Ishikawa (cell line): ENCODE results near the gene CACNA1C.

ENCODE experiments used
- CEBPB ChIP-seq: IDR thresholded peaks from 2 replicates; pipeline ENCODE4 v1.6.1; 2012
- CREB1 ChIP-seq: IDR thresholded peaks from 2 replicates; pipeline ENCODE4 v1.6.1; 2012; ENCODE audit warnings: low read depth
- EGR1 ChIP-seq: IDR thresholded peaks from 2 replicates; pipeline ENCODE4 v1.6.1; 2012
- EP300 ChIP-seq: IDR thresholded peaks from 2 replicates; pipeline ENCODE4 v1.6.1; 2012; ENCODE audit warnings: borderline replicate concordance
- FOXM1 ChIP-seq: IDR thresholded peaks from 2 replicates; pipeline ENCODE4 v1.6.1; 2012; ENCODE audit warnings: low read depth, borderline replicate concordance
- NFIC ChIP-seq: IDR thresholded peaks from 2 replicates; pipeline ENCODE4 v1.6.1; 2012
- RAD21 ChIP-seq: IDR thresholded peaks from 2 replicates; pipeline ENCODE4 v1.6.1; 2012; ENCODE audit warnings: low read depth
- TAF1 ChIP-seq: IDR thresholded peaks from 2 replicates; pipeline ENCODE4 v1.6.1; 2012; ENCODE audit warnings: low read depth, mild to moderate bottlenecking
- TCF12 ChIP-seq: IDR thresholded peaks from 2 replicates; pipeline ENCODE4 v1.6.1; 2012; ENCODE audit warnings: low read depth
- TEAD4 ChIP-seq: IDR thresholded peaks from 2 replicates; pipeline ENCODE4 v1.6.1; 2012
- YY1 ChIP-seq: IDR thresholded peaks from 2 replicates; pipeline ENCODE4 v1.6.1; 2012; ENCODE audit warnings: low read depth
- ZBTB7A ChIP-seq: IDR thresholded peaks from 2 replicates; pipeline ENCODE4 v1.6.1; 2012; ENCODE audit warnings: low read depth
- TF ChIP-seq, protein P1 (sequence below): IDR thresholded peaks from 2 replicates; pipeline ENCODE4 v1.6.1; 2012
- TF ChIP-seq, protein P2 (sequence below): IDR thresholded peaks from 2 replicates; pipeline ENCODE4 v1.6.1; 2012; ENCODE audit warnings: low read depth, mild to moderate bottlenecking
- TF ChIP-seq, protein P3 (sequence below): IDR thresholded peaks from 2 replicates; pipeline ENCODE4 v1.6.1; 2012

CACNA1C gene

DNA sequence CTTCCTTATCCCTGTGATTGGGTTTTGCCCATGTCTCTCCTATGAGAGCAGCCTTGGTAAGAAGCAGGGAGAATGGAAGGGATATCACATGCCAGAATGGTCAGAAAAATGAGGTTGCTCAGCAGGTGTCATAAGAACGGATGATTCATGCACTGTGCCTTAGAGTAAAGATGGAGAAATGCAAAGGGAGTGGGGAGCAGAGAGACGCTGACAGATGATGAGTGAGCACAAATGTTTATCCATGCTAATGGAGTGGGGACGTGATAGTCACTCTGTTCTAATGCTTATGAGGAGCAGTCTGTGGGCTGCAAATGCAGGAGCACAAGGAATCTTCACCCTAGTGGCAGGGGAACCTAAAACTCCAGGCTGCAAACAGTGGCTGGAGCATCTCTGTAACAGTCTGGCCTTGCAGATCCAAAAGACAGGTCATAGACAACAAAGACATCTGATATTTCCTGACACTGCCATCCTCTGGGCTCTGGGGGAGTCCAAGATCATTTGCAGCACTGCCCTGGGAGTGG, 243.2 kb downstream of the CACNA1C start:
- TF ChIP-seq, protein P1, sequence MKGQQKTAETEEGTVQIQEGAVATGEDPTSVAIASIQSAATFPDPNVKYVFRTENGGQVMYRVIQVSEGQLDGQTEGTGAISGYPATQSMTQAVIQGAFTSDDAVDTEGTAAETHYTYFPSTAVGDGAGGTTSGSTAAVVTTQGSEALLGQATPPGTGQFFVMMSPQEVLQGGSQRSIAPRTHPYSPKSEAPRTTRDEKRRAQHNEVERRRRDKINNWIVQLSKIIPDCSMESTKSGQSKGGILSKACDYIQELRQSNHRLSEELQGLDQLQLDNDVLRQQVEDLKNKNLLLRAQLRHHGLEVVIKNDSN: no peak
- no peak for TF ChIP-seq YY1
- TF ChIP-seq EGR1: no peak
- no peak for TF ChIP-seq RAD21
- TF ChIP-seq CREB1: no peak
- TF ChIP-seq NFIC: no peak

DNA sequence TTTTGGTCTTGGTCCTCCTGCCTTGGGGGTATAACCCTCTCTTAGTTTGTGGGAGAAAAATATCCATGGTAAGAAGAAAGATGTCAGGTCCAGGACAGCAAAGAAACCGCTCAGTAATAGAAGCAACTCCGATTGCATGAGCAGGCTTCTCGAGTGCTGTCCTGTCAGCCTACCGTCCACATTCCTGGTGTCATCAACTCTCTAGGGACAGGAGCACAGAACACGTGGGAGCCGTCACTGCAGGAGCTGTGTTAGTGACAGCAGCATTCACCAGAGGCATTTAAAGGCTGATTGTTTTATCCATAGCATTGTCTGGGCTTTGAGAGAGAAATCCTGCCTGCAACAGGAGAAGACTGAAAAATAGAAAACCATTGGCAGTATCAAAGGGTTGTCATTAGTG, 244.2 kb downstream of the CACNA1C start:
- TF ChIP-seq CREB1 (no peak), FOXM1 (no peak), TCF12 (no peak), NFIC (no peak)
- TF ChIP-seq, protein P1: no peak

DNA sequence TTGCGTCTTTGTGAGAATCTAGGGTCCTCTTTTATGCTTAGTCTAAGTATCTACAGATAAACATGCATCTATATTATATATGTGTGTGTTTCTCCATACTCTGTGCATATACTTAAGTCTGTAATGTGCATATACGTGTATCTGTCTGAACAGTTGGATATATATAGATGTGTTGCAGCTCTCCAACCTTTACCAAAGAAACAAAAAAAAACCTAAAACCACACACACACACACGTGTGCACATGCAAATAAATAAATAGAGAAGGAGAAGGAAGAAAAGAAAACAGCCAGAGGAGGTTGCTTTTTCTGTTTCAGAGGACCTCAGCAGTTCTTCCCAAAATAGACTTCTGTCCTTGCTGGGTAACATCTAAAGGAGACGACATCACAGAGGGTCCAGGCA, 244.9 kb downstream of the CACNA1C start:
- no peak for TF ChIP-seq FOXM1
- TF ChIP-seq TEAD4: no peak
- no peak for TF ChIP-seq RAD21
- no peak for TF ChIP-seq ZBTB7A
- TF ChIP-seq EP300: no peak
- no peak for TF ChIP-seq CREB1
- TF ChIP-seq TAF1: no peak
- TF ChIP-seq, protein P2, sequence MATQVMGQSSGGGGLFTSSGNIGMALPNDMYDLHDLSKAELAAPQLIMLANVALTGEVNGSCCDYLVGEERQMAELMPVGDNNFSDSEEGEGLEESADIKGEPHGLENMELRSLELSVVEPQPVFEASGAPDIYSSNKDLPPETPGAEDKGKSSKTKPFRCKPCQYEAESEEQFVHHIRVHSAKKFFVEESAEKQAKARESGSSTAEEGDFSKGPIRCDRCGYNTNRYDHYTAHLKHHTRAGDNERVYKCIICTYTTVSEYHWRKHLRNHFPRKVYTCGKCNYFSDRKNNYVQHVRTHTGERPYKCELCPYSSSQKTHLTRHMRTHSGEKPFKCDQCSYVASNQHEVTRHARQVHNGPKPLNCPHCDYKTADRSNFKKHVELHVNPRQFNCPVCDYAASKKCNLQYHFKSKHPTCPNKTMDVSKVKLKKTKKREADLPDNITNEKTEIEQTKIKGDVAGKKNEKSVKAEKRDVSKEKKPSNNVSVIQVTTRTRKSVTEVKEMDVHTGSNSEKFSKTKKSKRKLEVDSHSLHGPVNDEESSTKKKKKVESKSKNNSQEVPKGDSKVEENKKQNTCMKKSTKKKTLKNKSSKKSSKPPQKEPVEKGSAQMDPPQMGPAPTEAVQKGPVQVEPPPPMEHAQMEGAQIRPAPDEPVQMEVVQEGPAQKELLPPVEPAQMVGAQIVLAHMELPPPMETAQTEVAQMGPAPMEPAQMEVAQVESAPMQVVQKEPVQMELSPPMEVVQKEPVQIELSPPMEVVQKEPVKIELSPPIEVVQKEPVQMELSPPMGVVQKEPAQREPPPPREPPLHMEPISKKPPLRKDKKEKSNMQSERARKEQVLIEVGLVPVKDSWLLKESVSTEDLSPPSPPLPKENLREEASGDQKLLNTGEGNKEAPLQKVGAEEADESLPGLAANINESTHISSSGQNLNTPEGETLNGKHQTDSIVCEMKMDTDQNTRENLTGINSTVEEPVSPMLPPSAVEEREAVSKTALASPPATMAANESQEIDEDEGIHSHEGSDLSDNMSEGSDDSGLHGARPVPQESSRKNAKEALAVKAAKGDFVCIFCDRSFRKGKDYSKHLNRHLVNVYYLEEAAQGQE: no peak

DNA sequence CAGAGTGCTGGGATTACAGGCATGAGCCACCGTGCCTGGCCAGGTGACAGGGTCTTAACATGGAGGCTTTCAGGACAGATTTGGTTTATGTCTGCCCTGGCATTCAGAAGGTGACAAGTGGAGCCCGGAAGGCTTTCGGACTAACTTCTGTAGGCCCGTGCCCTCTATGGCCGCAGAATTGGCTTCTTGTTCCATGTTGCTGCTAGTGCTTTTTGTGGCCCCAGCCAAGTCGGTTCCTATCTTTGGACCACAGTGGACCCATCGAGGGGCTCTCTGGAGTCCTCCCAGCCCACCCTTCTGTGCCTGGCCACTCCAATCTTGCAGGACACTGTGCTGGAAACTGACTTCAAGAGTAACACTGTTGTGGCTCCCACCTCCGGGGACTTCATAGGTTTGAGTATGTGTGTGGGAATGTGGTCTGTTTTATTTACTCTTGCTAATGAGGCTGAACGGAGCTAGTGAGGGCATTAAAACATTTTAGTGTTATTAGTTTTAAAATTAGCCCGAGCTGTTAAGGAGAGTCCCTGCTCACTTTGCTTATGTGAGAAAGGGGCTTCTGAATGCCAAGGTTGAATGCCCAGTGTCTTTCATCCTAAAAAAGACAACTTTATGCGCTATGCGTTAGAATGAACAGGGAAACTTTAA, 245.9 kb downstream of the CACNA1C start:
- TF ChIP-seq NFIC (no peak), RAD21 (no peak), EP300 (no peak), CEBPB (no peak), TCF12 (no peak), ZBTB7A (no peak), TEAD4 (no peak), EGR1 (no peak), TAF1 (no peak), FOXM1 (no peak)
- TF ChIP-seq, protein P1: no peak
- TF ChIP-seq, protein P3, sequence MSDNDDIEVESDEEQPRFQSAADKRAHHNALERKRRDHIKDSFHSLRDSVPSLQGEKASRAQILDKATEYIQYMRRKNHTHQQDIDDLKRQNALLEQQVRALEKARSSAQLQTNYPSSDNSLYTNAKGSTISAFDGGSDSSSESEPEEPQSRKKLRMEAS: no peak
- TF ChIP-seq, protein P2: no peak

DNA sequence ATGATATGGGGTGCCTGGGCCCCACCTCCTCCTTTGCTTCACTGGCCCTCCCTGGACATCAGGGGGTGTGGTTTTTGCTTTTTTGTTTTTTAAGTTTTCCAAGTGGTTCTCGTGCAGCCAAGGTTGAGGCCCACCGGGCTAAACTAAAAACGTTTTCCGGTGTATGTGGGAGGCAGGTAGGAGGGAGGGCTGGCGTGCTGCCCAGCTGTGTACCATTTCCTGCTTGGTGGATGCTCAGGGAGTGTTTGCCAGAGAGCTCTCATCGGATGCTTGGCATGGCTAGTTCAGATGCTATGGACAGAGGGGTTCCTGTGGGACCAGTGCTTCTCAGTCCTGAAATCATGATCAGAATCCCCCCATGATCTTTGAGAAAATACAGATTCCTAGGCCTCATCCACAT, 246.4 kb downstream of the CACNA1C start:
- TF ChIP-seq, protein P2: no peak
- no peak for TF ChIP-seq TCF12
- TF ChIP-seq ZBTB7A: no peak
- TF ChIP-seq, protein P1: no peak
- TF ChIP-seq EGR1: no peak
- TF ChIP-seq CEBPB: no peak
- TF ChIP-seq TAF1: no peak
- TF ChIP-seq CREB1: no peak
- no peak for TF ChIP-seq RAD21
- no peak for TF ChIP-seq NFIC
- TF ChIP-seq, protein P3: no peak
- no peak for TF ChIP-seq TEAD4
- TF ChIP-seq EP300: no peak
- TF ChIP-seq FOXM1: no peak
- no peak for TF ChIP-seq YY1
